Effector memory CD8-positive, alpha-beta T cell (primary cell): ENCODE measurements around the gene LRRC46.

Experiments
- ATAC-seq: fragments of 150-1000 bp; cut with Tn5 transposase; replicated peaks from 2 replicates; pipeline ENCODE4 v1.10.0; 2021; ENCODE audit warnings: mild to moderate bottlenecking, moderate library complexity
- DNase-seq, 3 experiments: peaks; one replicate each; pipeline ENCODE4 v3.0.0; 2021
- H3K27ac Mint-ChIP-seq, 2 donors: one replicate each; pipeline ENCODE4 v1.8.0; 2022; ENCODE audit warnings: mild to moderate bottlenecking in 2 of 2, mixed read lengths in 2 of 2, moderate library complexity in 2 of 2
- H3K27me3 Mint-ChIP-seq, 2 donors: one replicate each; pipeline ENCODE4 v1.8.0; 2022; ENCODE audit warnings: mixed read lengths in 2 of 2
- H3K36me3 Mint-ChIP-seq: one replicate; pipeline ENCODE4 v1.8.0; 2022; ENCODE audit warnings: mild to moderate bottlenecking, moderate library complexity, mixed read lengths; ENCODE audit not compliant: insufficient read depth
- H3K4me1 Mint-ChIP-seq, 2 donors: one replicate each; pipeline ENCODE4 v1.8.0; 2022; ENCODE audit warnings: low read depth in 2 of 2, mixed read lengths in 2 of 2
- H3K4me3 Mint-ChIP-seq, 2 donors: one replicate each; pipeline ENCODE4 v1.8.0; 2022; ENCODE audit warnings: mild to moderate bottlenecking in 2 of 2, mixed read lengths in 2 of 2, moderate library complexity in 2 of 2
- H3K9me3 Mint-ChIP-seq, 2 donors: one replicate each; pipeline ENCODE4 v1.8.0; 2022; ENCODE audit warnings: mixed read lengths in 2 of 2

LRRC46 gene

GRCh38 chr17:47803751-47804150 is 27.7 kb upstream of the LRRC46 start:
- H3K9me3 Mint-ChIP-seq: no peaks in the 10 kb centered on the region

DNA sequence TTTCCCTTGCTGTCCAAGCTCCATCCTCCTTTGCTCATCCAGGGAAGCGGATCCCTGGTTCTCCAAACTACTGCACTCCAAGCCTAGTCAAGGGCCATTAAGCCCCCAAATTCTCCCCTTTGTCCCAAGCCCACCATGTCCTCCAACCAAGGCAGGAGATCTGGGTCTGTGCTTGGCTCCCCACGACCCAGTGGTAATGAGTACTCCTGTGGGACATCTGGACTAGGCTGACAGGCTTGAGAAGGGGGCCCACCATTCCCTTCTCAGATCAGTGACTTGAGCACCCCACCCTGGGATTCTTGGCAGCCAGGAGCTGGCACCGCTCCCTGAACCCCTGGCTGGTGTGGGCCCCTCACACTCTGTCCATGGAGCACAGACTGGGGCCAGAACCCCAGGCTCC is 27.0 kb upstream of the LRRC46 start:
- H3K4me1 Mint-ChIP-seq: peaks cover 2 to 7% of the 10 kb centered on the region in 2 donors
- H3K27ac Mint-ChIP-seq: peak overlapping the region; percentile 29 to 45
- H3K9me3 Mint-ChIP-seq: no peaks in the 10 kb centered on the region
- no peak overlapping the region for H3K4me3 Mint-ChIP-seq
- ATAC-seq: no peak
- peaks cover 38% of the 10 kb centered on the region for H3K36me3 Mint-ChIP-seq
- no peak for DNase-seq
- H3K27me3 Mint-ChIP-seq: no peaks in the 10 kb centered on the region

More at GRCh38 chr17:47803751-47804150, 27.7 kb upstream of the LRRC46 start:
- no peak for ATAC-seq
- Mint-ChIP-seq H3K27me3 (no peaks in the 10 kb centered on the region), H3K4me3 (no peak overlapping the region), H3K27ac (no peak overlapping the region), H3K4me1 (peaks cover 2 to 7% of the 10 kb centered on the region in 2 donors), H3K36me3 (peaks cover 31% of the 10 kb centered on the region)
- DNase-seq: no peak

DNA sequence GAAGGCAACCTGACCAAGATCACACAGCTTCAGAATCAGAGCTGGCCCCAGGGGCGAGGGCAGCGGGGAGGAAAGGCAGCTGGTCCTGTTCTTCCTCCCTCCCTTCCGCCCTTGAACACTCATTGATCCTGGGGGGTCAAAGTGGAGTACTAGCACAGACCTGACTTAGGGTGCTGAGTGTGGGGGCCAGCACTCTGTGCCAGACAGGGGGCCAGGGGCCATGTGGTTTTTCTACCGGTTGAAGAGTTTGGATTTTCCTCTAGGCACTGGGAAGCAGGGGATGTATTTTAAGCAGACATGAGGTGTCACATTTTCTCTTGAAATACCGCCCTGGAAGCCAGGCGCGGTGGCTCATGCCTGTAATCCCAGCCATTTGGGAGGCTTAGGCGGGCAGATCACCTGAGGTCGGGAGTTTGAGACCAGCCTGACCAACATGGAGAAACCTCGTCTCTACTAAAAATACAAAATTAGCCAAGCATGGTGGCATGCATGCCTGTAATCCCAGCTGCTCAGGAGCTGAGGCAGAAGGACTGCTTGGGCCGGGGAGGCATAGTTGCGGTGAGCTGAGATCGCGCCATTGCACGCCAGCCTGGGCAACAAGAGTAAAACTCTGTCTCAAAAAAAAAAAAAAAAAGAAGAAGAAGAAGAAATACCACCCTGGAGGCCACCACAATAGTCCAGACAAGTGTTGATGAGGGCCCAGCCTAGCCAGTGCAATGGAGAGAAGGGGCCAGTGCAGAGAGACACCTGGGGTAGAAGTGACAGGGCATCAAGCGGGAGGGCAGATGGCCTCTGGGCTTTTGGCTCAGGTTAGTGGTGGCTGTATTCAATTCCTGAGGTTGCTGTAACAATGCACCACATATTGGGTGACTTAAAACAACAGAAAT is 25.2 kb upstream of the LRRC46 start:
- Mint-ChIP-seq H3K4me3 (no peak overlapping the region), H3K4me1 (peaks cover 13 to 23% of the 10 kb centered on the region in 2 donors), H3K27me3 (no peaks in the 10 kb centered on the region), H3K27ac (peak overlapping the region; percentile 85), H3K36me3 (peaks cover 52% of the 10 kb centered on the region), H3K9me3 (no peaks in the 10 kb centered on the region)
- no peak for ATAC-seq
- DNase-seq: no peak

GRCh38 chr17:47806913-47807255 is 24.6 kb upstream of the LRRC46 start:
- Mint-ChIP-seq H3K27me3 (no peaks in the 10 kb centered on the region), H3K36me3 (peaks cover 56% of the 10 kb centered on the region), H3K4me1 (peaks cover 19 to 29% of the 10 kb centered on the region in 2 donors), H3K4me3 (no peak overlapping the region), H3K27ac (peak overlapping the region; percentile 85), H3K9me3 (no peaks in the 10 kb centered on the region)
- ATAC-seq (no peak), DNase-seq (no peak)

- Mint-ChIP-seq H3K27me3 (no peaks in the 10 kb centered on the region), H3K36me3 (peaks cover 61% of the 10 kb centered on the region), H3K9me3 (no peaks in the 10 kb centered on the region), H3K4me1 (peaks cover 21 to 32% of the 10 kb centered on the region in 2 donors), H3K4me3 (no peak overlapping the region), H3K27ac (peak overlapping the region; percentile 85)
- no peak for DNase-seq
- no peak for ATAC-seq
These were observed 24.0 kb upstream of the LRRC46 start for GRCh38 chr17:47807421-47807820.

DNA sequence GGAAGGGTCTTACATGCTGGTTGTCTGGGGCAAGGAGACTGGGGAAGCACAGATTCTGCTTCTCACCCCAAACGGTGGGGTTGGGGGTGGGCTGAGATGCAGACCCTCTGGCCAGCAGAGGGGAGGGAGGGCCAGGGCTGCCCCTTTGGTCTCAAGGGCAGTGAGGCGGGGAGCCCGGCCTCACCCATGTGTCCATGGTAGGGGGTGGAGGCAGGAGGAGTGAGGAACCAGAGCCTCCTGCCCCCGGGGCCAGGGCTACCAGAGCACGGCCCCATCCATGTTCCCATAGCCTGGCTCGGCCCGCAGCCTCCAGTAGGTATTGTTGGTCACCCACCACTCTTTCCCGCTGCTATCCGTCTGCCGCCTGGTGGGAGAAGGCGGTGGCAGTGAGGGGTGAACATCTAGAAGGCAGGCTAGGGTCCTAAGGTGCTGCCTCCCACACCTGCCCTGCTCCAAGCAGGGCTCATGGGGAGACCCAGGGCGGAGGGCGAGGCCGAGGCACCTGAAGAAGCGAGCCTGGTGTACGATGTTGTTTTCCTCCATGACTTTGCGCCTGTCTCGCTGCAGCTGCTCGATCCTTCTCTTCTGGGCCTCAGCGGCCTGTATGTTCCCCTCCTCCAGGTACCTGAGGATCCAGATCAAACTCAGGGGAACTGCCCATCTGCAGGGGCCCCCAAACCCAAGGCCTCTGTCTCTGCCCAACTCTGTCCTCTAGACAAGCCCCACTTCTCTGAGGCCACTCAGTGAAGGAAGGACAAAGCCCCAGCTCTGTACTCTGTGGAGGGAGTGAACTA is 23.2 kb upstream of the LRRC46 start:
- H3K36me3 Mint-ChIP-seq: peaks cover 69% of the 10 kb centered on the region
- H3K9me3 Mint-ChIP-seq: no peaks in the 10 kb centered on the region
- H3K4me3 Mint-ChIP-seq: peak overlapping the region in 1 of 2 donors; percentile 6
- H3K4me1 Mint-ChIP-seq: peaks cover 29 to 38% of the 10 kb centered on the region in 2 donors
- ATAC-seq: no peak
- peak overlapping the region; percentile 85 for H3K27ac Mint-ChIP-seq
- no peak for DNase-seq
- no peaks in the 10 kb centered on the region for H3K27me3 Mint-ChIP-seq

DNA sequence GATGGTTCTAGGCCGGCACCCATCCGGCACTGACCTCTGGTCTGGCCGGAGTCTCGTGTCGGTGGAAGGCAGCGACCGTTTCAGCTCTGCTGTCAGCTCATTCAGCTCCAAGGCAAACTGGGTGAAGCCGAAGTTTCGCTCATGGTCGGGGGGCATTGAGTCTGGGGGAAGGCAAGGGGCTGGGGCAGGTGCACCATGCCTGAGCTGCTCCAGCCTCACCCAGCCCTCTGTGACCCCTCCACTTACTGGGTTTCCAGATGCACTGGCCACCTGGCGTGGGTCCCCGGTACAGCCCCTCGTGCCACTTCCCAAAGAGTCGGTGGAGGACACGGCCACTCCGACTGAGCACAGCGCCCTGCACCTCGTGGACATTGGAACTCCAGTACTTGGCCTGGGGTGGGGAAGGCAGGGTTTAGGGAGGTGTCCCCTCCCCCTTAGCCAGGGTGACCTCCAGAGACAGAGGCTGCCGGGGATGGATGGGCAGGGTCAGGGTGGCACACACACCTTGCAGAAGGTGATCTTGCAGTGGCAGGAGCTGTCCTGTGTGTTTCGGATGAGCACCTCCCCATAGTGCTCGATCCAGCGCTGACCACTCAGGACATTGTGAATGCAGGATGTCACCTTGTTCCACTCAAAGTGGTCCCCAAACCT is 22.5 kb upstream of the LRRC46 start:
- DNase-seq (no peak), ATAC-seq (no peak)
- Mint-ChIP-seq H3K27ac (peak overlapping the region in 1 of 2 donors; percentile 85), H3K4me3 (no peak overlapping the region), H3K9me3 (no peaks in the 10 kb centered on the region), H3K36me3 (peaks cover 73% of the 10 kb centered on the region), H3K27me3 (no peaks in the 10 kb centered on the region), H3K4me1 (peaks cover 29 to 38% of the 10 kb centered on the region in 2 donors)

GRCh38 chr17:47810200-47810821 is 21.2 kb upstream of the LRRC46 start:
- peaks cover 85% of the 10 kb centered on the region for H3K36me3 Mint-ChIP-seq

GRCh38 chr17:47810901-47811635 is 20.4 kb upstream of the LRRC46 start:
- H3K27me3 Mint-ChIP-seq: no peaks in the 10 kb centered on the region
- no peaks in the 10 kb centered on the region for H3K9me3 Mint-ChIP-seq
- ATAC-seq (no peak), DNase-seq (no peak)
- H3K4me1 Mint-ChIP-seq: peaks cover 29 to 38% of the 10 kb centered on the region in 2 donors
- peak overlapping the region; percentile 85 to 92 for H3K27ac Mint-ChIP-seq
- H3K4me3 Mint-ChIP-seq: no peak overlapping the region
- peaks cover 84% of the 10 kb centered on the region for H3K36me3 Mint-ChIP-seq

More at GRCh38 chr17:47810200-47810821, 21.2 kb upstream of the LRRC46 start:
- DNase-seq (peak; percentile 35 to 39 (median 38)), ATAC-seq (peak; percentile 88)
- Mint-ChIP-seq H3K9me3 (no peaks in the 10 kb centered on the region), H3K4me1 (peaks cover 29 to 38% of the 10 kb centered on the region in 2 donors), H3K27me3 (no peaks in the 10 kb centered on the region), H3K27ac (peak overlapping the region; percentile 85 to 92), H3K4me3 (no peak overlapping the region)

- Mint-ChIP-seq H3K4me1 (peaks cover 29 to 38% of the 10 kb centered on the region in 2 donors), H3K9me3 (no peaks in the 10 kb centered on the region), H3K27ac (peak overlapping the region; percentile 85 to 92), H3K4me3 (no peak overlapping the region), H3K27me3 (no peaks in the 10 kb centered on the region), H3K36me3 (peaks cover 84% of the 10 kb centered on the region)
- no peak for DNase-seq
- ATAC-seq: no peak
These were observed 19.8 kb upstream of the LRRC46 start for GRCh38 chr17:47811709-47812108.

- Mint-ChIP-seq H3K4me3 (peak overlapping the region in 1 of 2 donors; percentile 46), H3K27ac (peak overlapping the region; percentile 85 to 92), H3K9me3 (no peaks in the 10 kb centered on the region), H3K36me3 (peaks cover 85% of the 10 kb centered on the region), H3K4me1 (peaks cover 29 to 37% of the 10 kb centered on the region in 2 donors), H3K27me3 (no peaks in the 10 kb centered on the region)
- no peak for ATAC-seq
- no peak for DNase-seq
These were observed 19.1 kb upstream of the LRRC46 start for GRCh38 chr17:47812146-47812920.

- peaks cover 83% of the 10 kb centered on the region for H3K36me3 Mint-ChIP-seq
- no peak for DNase-seq
- ATAC-seq: no peak
- H3K27me3 Mint-ChIP-seq: no peaks in the 10 kb centered on the region
- H3K4me1 Mint-ChIP-seq: peaks cover 29 to 35% of the 10 kb centered on the region in 2 donors
- H3K9me3 Mint-ChIP-seq: no peaks in the 10 kb centered on the region
- peak overlapping the region; percentile 85 to 92 for H3K27ac Mint-ChIP-seq
- H3K4me3 Mint-ChIP-seq: peak overlapping the region in 1 of 2 donors; percentile 25
These were observed 18.4 kb upstream of the LRRC46 start for GRCh38 chr17:47813077-47813476.
